Sigmoid colon (tissue), 4 donors: ENCODE data around the gene ZC3H13.

Source experiments
- POLR2A ChIP-seq, 2 donors: fragments of 450-650 bp; IDR thresholded peaks; one replicate each; pipeline ENCODE4 v1.6.1; 2016; ENCODE audit warnings: antibody characterized with exemption in 2 of 2, mild to moderate bottlenecking in 2 of 2, moderate library complexity in 2 of 2
- POLR2AphosphoS5 ChIP-seq, 4 donors: sonication (generic); formaldehyde crosslinking; IDR thresholded peaks; one replicate each; pipeline ENCODE4 v1.6.1; 2017; ENCODE audit warnings: antibody characterized with exemption in 4 of 4
- TF ChIP-seq, protein P1 (sequence below), 4 experiments: fragments of 450-650 bp in 3 of 4; fragments of 200-600 bp in 1 of 4; IDR thresholded peaks; one replicate each; pipeline ENCODE4 v1.5.1; 2016 to 2019; ENCODE audit warnings: antibody characterized with exemption in 4 of 4, mild to moderate bottlenecking in 3 of 4, moderate library complexity in 2 of 4

- TF ChIP-seq POLR2A (IDR thresholded peaks at IDR 0.05) (no peak), POLR2AphosphoS5 (IDR thresholded peaks at IDR 0.05) (no peak)
- TF ChIP-seq, protein P1, sequence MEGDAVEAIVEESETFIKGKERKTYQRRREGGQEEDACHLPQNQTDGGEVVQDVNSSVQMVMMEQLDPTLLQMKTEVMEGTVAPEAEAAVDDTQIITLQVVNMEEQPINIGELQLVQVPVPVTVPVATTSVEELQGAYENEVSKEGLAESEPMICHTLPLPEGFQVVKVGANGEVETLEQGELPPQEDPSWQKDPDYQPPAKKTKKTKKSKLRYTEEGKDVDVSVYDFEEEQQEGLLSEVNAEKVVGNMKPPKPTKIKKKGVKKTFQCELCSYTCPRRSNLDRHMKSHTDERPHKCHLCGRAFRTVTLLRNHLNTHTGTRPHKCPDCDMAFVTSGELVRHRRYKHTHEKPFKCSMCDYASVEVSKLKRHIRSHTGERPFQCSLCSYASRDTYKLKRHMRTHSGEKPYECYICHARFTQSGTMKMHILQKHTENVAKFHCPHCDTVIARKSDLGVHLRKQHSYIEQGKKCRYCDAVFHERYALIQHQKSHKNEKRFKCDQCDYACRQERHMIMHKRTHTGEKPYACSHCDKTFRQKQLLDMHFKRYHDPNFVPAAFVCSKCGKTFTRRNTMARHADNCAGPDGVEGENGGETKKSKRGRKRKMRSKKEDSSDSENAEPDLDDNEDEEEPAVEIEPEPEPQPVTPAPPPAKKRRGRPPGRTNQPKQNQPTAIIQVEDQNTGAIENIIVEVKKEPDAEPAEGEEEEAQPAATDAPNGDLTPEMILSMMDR (IDR thresholded peaks at IDR 0.05), result no peak
Measured at GRCh38 chr13:46035066-46035465, 17.5 kb downstream of the ZC3H13 start.
